Liver (tissue), 9 donors: ENCODE data around the gene DHX30. TPM values are rescaled to one million over a fixed set of nuclear protein-coding genes. Genes with fewer than 3 reads are reported as not detected.

Experiments used
- DNase-seq: peaks from one replicate; pipeline ENCODE4 v3.0.0-alpha.2; 2017; ENCODE audit warnings: low spot score
- H3K27ac ChIP-seq, 2 donors: one replicate each; pipeline ENCODE4 v1.7.0; 2013; ENCODE audit warnings: inconsistent platforms in 2 of 2, low read length in 2 of 2, control low read depth in 1 of 2, low read depth in 1 of 2, mild to moderate bottlenecking in 1 of 2
- H3K27me3 ChIP-seq, 4 donors: one replicate each; pipeline versions ENCODE4 v1.6.1 to v1.7.0; 2013; ENCODE audit warnings: low read length in 3 of 4, inconsistent platforms in 1 of 4, mild to moderate bottlenecking in 1 of 4, moderate library complexity in 1 of 4; ENCODE audit not compliant: control insufficient read depth in 4 of 4, insufficient read depth in 4 of 4
- H3K36me3 ChIP-seq, 4 donors: one replicate each; pipeline versions ENCODE4 v1.6.1 to v1.7.0; 2013; ENCODE audit warnings: low read length in 3 of 4, mild to moderate bottlenecking in 3 of 4, low read depth in 1 of 4, moderate library complexity in 1 of 4; ENCODE audit not compliant: control insufficient read depth in 4 of 4, insufficient read depth in 3 of 4
- H3K4me1 ChIP-seq, 4 donors: one replicate each; pipeline versions ENCODE4 v1.6.1 to v1.7.0; 2013; ENCODE audit warnings: low read length in 3 of 4, mild to moderate bottlenecking in 3 of 4, moderate library complexity in 1 of 4; ENCODE audit not compliant: control insufficient read depth in 4 of 4, insufficient read depth in 4 of 4
- H3K4me3 ChIP-seq, 3 donors: one replicate each; pipeline versions ENCODE4 v1.6.1 to v1.7.0; 2013; ENCODE audit warnings: low read length in 3 of 3, control low read depth in 1 of 3, low read depth in 1 of 3, mild to moderate bottlenecking in 1 of 3
- H3K9ac ChIP-seq, 2 donors: one replicate each; pipeline ENCODE4 v1.7.0; 2013; ENCODE audit warnings: low read length in 2 of 2, mild to moderate bottlenecking in 2 of 2, moderate library complexity in 2 of 2, control low read depth in 1 of 2, low read depth in 1 of 2
- H3K9me3 ChIP-seq, 4 donors: one replicate each; pipeline versions ENCODE4 v1.6.1 to v1.7.0; 2013; ENCODE audit warnings: low read length in 3 of 4; ENCODE audit not compliant: control insufficient read depth in 4 of 4
- CTCF ChIP-seq: fragments of 150-350 bp; IDR thresholded peaks from 2 replicates; pipeline ENCODE4 v1.5.1; 2017; ENCODE audit warnings: improper control_type of control experiment, low read depth, low read length; ENCODE audit not compliant: missing input control
- EGR1 ChIP-seq, 2 donors: IDR thresholded peaks; 2 replicates each; pipeline ENCODE4 v1.6.1; 2016 to 2018; ENCODE audit warnings: antibody characterized with exemption in 2 of 2, low read depth in 2 of 2
- FOXA1 ChIP-seq: IDR thresholded peaks from 2 replicates; pipeline ENCODE4 v1.6.1; 2016; ENCODE audit warnings: antibody characterized with exemption
- FOXA2 ChIP-seq: IDR thresholded peaks from 2 replicates; pipeline ENCODE4 v1.6.1; 2016; ENCODE audit warnings: antibody characterized with exemption
- GABPA ChIP-seq, 2 donors: IDR thresholded peaks in 1 of 2; conservative IDR thresholded peaks in 1 of 2; 2 replicates each; pipeline ENCODE4 v1.6.1; 2016; ENCODE audit warnings: antibody characterized with exemption in 2 of 2, mild to moderate bottlenecking in 1 of 2, moderate library complexity in 1 of 2
- HNF4A ChIP-seq, 2 donors: conservative IDR thresholded peaks; 2 replicates each; pipeline ENCODE4 v1.6.1; 2016; ENCODE audit warnings: antibody characterized with exemption in 2 of 2, mild to moderate bottlenecking in 2 of 2
- HNF4G ChIP-seq: IDR thresholded peaks from 2 replicates; pipeline ENCODE4 v1.6.1; 2016; ENCODE audit warnings: antibody characterized with exemption
- JUND ChIP-seq, 2 donors: IDR thresholded peaks; 2 replicates each; pipeline ENCODE4 v1.6.1; 2016; ENCODE audit warnings: antibody characterized with exemption in 2 of 2
- MAX ChIP-seq: IDR thresholded peaks from 2 replicates; pipeline ENCODE4 v1.6.1; 2016; ENCODE audit warnings: antibody characterized with exemption
- NR2F2 ChIP-seq: IDR thresholded peaks from 2 replicates; pipeline ENCODE4 v1.6.1; 2016; ENCODE audit warnings: antibody characterized with exemption
- RAD21 ChIP-seq, 2 donors: IDR thresholded peaks; 2 replicates each; pipeline ENCODE4 v1.6.1; 2016; ENCODE audit warnings: antibody characterized with exemption in 2 of 2, mild to moderate bottlenecking in 2 of 2
- REST ChIP-seq: IDR thresholded peaks from 2 replicates; pipeline ENCODE4 v1.6.1; 2016; ENCODE audit warnings: antibody characterized with exemption, mild to moderate bottlenecking
- RXRA ChIP-seq, 2 donors: IDR thresholded peaks; 2 replicates each; pipeline ENCODE4 v1.6.1; 2017 to 2018; ENCODE audit warnings: antibody characterized with exemption in 2 of 2, mild to moderate bottlenecking in 1 of 2
- SP1 ChIP-seq: IDR thresholded peaks from 2 replicates; pipeline ENCODE4 v1.6.1; 2018; ENCODE audit warnings: antibody characterized with exemption, mild to moderate bottlenecking
- TAF1 ChIP-seq: conservative IDR thresholded peaks from 2 replicates; pipeline ENCODE4 v1.6.1; 2016; ENCODE audit warnings: antibody characterized with exemption, mild to moderate bottlenecking
- YY1 ChIP-seq: IDR thresholded peaks from 2 replicates; pipeline ENCODE4 v1.6.1; 2016; ENCODE audit warnings: antibody characterized with exemption, mild to moderate bottlenecking
- WGBS: extraction: QIAGEN DNeasy Blood & Tissue Kit; methylation state at CpG from one replicate; pipeline ENCODE4 v1.1.7; 2013; 5-methylcytosine and 5-hydroxymethylcytosine counted together
- polyA plus RNA-seq, 2 donors: library from polyadenylated mRNA; stranded (reverse) in 1 of 2; unstranded in 1 of 2; fragments of 200-250 nt in 1 of 2; fragments of >200 nt in 1 of 2; fragmentation: Nextera tagmentation in 1 of 2; extraction: Ambion mirVana in 1 of 2; gene quantifications; one replicate each; pipeline versions ENCODE4 v1.2.1 to v1.2.3, GENCODE V29; 2013 to 2015
- total RNA-seq, 2 donors: library from RNA; depleted of rRNA; stranded (reverse); fragments of >200 nt; gene quantifications; one replicate each; pipeline ENCODE4 v1.2.3, GENCODE V29; 2014
- TF ChIP-seq, protein P1 (sequence below): IDR thresholded peaks from 2 replicates; pipeline ENCODE4 v1.6.1; 2016; ENCODE audit warnings: antibody characterized with exemption
- TF ChIP-seq, protein P2 (sequence below): IDR thresholded peaks from 2 replicates; pipeline ENCODE4 v1.6.1; 2016; ENCODE audit warnings: antibody characterized with exemption
- donor health status: healthy.
- donor health status: healthy.
- donor health status: healthy.
- donor health status: healthy.
- donor health status: healthy.

DHX30 gene
- total and polyA plus RNA-seq, 4 donors = 18.3 to 39.9 (median 26.3) TPM

DNA sequence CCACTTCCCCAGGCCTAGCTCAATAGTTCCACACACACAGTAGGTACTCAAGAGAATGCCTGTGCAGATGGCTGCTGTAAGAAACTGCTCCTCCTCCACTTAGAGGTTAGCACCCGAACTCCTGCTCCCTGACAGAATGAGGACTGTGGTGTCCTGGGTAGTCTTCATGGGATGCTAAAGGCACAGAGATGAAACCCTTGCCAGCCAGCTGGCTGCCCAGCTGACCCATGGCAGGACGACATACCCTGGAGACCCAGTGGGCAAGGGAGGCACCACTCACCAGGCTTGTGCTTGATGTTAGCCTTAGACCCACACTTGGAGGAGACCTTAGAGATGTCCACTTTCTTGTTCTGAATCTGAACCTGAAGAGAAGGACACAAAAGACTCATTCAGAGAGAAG lies 54.2 kb downstream of the DHX30 start (continued):
- no peak for TF ChIP-seq CTCF
- no peak for TF ChIP-seq FOXA1
- no peak for TF ChIP-seq JUND (IDR thresholded peaks at IDR 0.05)
- no peak for TF ChIP-seq RAD21 (IDR thresholded peaks at IDR 0.05)
- no peak for TF ChIP-seq FOXA2
- TF ChIP-seq YY1 = no peak
- TF ChIP-seq RXRA (IDR thresholded peaks at IDR 0.05) = no peak
- TF ChIP-seq TAF1 = no peak
- TF ChIP-seq GABPA (IDR thresholded peaks at IDR 0.05 in 1 of 2, conservative IDR thresholded peaks at IDR 0.05 in 1 of 2) = no peak

DNA sequence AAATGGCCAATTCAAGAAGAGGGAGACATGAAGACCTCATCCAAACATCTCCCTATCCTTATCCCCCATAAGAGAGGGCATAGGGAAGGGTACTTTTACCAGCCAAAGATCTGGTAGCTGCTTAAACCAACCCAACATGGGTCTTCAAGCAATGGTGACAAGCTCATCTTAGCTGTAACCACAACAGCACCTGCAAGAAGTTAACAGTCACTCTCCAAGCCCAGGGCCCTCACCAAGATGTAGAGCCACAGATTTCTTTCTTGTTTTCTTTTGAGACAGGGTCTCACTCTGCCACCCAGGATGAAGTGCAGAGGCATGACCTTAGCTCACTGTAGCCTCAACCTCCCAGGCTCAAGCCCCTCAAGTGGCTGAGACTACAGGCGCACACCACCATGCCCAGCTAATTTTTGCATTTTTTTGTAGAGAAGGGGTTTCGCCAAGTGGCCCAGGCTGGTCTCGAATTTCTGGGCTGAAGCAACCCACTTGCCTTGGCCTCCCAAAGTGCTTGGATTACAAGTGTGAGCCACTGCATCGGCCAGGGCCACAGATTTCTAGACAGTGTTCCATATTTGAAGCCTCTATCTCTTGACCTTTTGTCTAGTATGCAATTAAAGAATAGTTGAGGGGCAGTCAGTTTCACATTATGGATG lies 57.1 kb downstream of the DHX30 start:
- H3K36me3 ChIP-seq = peaks cover 3 to 39% (median 13%) of the 10 kb centered on the region in 4 donors
- H3K9me3 ChIP-seq = no peaks in the 10 kb centered on the region
- DNase-seq = no peak
- H3K27ac ChIP-seq = no peak overlapping the region
- no peaks in the 10 kb centered on the region for H3K27me3 ChIP-seq
- TF ChIP-seq RXRA (IDR thresholded peaks at IDR 0.05) (no peak), GABPA (IDR thresholded peaks at IDR 0.05 in 1 of 2, conservative IDR thresholded peaks at IDR 0.05 in 1 of 2) (no peak), FOXA1 (no peak), HNF4A (conservative IDR thresholded peaks at IDR 0.05) (no peak), REST (no peak), MAX (no peak), EGR1 (IDR thresholded peaks at IDR 0.05; ENCODE audit: low read depth in 2 of 2) (no peak), SP1 (no peak), NR2F2 (no peak), CTCF (no peak), YY1 (no peak), FOXA2 (no peak), TAF1 (no peak), JUND (IDR thresholded peaks at IDR 0.05) (no peak), HNF4G (no peak)
- TF ChIP-seq, protein P1, sequence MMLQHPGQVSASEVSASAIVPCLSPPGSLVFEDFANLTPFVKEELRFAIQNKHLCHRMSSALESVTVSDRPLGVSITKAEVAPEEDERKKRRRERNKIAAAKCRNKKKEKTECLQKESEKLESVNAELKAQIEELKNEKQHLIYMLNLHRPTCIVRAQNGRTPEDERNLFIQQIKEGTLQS = no peak
- TF ChIP-seq, protein P2, sequence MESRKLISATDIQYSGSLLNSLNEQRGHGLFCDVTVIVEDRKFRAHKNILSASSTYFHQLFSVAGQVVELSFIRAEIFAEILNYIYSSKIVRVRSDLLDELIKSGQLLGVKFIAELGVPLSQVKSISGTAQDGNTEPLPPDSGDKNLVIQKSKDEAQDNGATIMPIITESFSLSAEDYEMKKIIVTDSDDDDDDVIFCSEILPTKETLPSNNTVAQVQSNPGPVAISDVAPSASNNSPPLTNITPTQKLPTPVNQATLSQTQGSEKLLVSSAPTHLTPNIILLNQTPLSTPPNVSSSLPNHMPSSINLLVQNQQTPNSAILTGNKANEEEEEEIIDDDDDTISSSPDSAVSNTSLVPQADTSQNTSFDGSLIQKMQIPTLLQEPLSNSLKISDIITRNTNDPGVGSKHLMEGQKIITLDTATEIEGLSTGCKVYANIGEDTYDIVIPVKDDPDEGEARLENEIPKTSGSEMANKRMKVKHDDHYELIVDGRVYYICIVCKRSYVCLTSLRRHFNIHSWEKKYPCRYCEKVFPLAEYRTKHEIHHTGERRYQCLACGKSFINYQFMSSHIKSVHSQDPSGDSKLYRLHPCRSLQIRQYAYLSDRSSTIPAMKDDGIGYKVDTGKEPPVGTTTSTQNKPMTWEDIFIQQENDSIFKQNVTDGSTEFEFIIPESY = no peak
- no peaks in the 10 kb centered on the region for H3K4me1 ChIP-seq
- no peak overlapping the region for H3K9ac ChIP-seq
- no peak overlapping the region for H3K4me3 ChIP-seq
- WGBS = 93% methylated on average over 4 of the region's 4 CpGs
